Smooth muscle cell of the brain vasculature (primary cell): Measurements from ENCODE around the gene SNRPA1.
"Not testable (repeated sequence)": the region's sequence is repeated elsewhere in the genome, so short reads cannot be mapped to it uniquely, and the experiment has no call there.

ENCODE experiments used
- DNase-seq: peaks from one replicate; pipeline ENCODE4 v3.0.0-alpha.2; 2012; ENCODE audit warnings: low read depth, low spot score

SNRPA1 gene

GRCh38 chr15:101294731-101295606 is at the start of gene SNRPA1:
Gene SNRPA1 (minus strand): TSS chr15:101295248. CDS start chr15:101295178, 70 bp downstream.
- DNase-seq, result peak; percentile 86

DNA sequence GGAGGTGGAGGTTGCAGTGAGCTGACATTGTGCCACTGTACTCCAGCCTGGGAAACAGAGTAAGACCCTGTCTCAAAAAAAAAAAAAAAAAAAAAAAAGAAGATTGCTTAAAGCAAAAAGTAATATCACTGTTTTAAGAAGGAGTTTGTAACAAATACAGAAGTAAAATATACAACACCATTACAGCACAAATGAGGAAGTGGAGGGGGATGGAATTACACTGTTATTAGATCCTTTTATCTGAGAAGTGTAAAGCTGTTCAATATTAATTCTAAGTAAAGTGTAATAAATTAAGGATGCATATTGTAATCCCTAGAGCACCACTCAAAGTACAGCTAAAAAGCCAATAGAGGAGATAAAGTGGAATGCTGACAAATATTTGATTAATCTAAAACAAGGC is 47.0 kb upstream of the SNRPA1 start:
- no peak for DNase-seq

GRCh38 chr15:101338502-101339057 is 43.5 kb upstream of the SNRPA1 start:
- DNase-seq, result no peak

DNA sequence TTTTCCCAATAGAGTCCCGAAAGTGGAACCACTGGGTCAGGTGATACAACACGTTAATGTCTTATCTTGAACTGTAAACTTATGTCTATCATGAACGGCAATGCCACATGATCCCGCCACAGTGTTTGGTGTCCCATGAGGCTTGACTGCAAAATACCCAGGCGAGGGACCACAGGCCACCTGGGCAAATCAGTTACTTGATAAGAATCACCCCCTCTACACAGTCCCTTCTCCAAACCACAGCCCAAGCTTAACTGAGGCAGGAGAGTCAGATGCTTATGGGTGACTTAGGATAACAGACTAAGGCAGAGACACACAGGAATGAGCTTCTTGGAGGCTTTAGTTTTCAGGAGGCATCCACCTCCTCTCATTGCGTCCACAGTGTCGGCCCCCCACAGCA is 42.9 kb upstream of the SNRPA1 start:
- no peak for DNase-seq

DNA sequence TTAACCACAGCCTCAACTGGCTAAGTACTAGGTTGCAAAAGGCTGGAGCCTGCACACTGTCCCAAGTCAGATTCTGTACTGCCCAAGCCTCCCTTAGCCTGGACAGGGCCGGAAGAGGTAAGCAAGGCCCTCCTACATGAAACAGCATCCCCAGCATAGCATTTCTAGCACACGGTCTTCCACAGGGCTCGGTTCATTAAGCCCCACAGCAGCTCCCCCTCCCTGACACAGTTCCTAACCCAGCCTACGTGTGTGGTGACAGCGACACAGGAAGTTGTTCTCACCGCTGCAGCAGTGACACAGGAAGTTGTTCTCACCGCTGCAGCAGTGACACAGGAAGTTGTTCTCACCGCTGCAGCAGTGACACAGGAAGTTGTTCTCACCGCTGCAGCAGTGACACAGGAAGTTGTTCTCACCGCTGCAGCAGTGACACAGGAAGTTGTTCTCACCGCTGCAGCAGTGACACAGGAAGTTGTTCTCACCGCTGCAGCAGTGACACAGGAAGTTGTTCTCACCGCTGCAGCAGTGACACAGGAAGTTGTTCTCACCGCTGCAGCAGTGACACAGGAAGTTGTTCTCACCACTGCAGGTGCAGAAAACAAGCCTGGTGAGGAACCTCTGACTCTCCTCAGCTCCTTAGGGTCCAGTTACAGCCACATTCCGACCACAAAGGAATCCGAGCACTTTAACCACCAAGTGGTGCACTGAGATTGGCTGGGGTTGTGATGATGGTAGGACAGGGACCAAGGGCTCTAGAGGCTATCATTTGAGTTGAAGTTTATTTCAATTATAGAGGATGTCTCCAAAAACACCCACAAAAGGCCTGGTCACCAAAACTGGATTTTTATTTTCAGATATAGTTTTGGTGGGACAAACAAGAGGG is 39.1 kb upstream of the SNRPA1 start:
- DNase-seq, result not testable (repeated sequence)

DNA sequence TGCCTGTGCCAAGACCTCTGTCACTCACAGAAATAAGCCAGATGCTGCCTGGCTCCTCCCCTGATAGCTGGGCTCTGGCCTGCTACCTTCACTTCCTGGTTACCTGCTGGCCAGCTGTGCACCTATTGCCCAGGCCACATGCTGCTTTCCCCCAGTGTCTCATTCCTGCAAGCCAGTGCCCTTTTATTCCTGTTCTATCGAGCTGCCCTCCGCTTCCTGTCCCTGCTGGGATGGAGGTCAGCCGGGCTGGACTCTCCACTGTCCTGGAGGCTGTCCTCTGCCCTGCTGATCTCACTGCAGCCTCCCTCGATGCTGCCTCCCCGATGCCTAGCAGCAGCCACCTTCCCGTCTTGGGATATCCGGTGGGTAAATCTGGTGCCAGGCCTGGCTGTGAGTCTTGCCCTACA is 37.0 kb upstream of the SNRPA1 start:
- DNase-seq, result no peak

- DNase-seq, result no peak
These were observed 34.9 kb upstream of the SNRPA1 start for GRCh38 chr15:101329867-101330380.

DNA sequence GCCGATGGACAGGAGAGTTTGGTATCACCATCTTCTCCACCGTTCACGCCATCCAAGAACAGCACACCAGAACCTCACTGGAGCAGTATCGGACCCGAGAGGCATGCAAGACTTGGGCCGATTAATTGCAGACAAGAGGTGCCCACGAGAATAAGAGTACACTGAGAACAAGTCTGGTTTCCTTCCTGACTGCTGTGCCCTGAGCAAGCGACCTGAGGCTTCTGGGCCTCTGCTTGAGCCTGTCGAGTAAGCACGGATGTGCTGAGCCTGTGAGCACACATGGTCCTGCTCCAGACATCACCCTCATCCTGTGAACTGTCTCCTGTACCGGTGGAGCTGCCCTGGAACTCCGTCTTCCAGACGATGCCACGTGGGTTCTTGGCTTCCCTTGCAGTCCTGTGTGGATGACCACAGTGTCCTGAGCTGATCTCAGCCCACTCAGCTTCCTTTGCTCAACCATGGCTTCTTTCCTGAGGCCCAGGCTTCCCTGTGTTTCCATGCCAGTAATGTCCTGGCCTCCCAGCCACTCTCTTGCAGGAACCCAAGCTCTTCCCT is 34.3 kb upstream of the SNRPA1 start:
- DNase-seq, result no peak

DNA sequence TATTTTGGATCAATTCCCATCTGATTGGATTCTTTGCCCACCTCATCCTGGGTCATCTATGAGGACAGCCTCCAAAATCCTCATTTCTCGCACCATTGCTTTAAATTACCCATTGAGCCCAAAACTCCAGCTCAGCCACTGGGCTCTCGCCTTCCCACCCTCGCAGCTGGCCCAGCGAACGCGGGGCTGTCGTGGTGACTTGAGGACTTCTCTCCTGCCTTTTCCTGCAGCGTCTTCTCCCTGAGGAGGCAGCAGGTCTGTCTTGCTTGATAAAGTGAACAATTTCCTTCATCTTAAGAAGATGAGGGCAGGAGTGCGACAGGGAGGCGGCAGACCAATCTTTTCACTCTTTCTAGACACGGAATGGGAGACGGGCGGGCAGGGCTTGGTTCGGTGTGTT is 33.0 kb upstream of the SNRPA1 start:
- no peak for DNase-seq

DNA sequence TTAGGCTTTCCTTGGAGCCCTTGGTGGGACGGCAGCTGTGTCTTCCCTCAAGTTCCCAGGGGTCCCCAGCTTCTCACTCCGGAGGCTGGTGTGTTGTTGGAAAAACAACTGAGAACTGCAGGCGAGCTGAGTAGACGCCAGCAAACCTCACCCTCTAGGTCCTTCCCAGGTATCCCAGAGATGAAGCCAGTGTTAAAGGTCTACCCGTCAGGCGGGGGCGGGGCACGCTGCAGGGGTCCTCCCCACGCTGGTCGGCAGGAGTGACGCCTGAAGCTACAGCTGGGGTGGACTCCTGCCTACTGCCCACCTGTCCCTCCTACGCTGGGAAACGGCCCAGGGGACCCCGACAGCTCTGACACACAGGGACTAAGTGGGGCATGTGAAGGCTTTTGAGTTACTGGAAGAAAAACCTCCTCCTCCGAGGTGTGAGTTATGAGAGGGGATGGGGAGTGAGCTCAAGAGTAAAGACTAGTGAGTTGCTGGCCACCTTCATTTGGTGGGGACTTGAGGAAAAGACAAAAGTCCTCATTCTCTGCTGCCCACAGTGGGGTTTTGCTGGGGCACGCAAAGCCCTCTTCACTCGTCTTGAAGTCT is 32.2 kb upstream of the SNRPA1 start:
- no peak for DNase-seq

- DNase-seq, result no peak
These were observed 31.6 kb upstream of the SNRPA1 start for GRCh38 chr15:101326462-101327146.

- DNase-seq, result no peak
These were observed 30.9 kb upstream of the SNRPA1 start for GRCh38 chr15:101326026-101326315.

DNA sequence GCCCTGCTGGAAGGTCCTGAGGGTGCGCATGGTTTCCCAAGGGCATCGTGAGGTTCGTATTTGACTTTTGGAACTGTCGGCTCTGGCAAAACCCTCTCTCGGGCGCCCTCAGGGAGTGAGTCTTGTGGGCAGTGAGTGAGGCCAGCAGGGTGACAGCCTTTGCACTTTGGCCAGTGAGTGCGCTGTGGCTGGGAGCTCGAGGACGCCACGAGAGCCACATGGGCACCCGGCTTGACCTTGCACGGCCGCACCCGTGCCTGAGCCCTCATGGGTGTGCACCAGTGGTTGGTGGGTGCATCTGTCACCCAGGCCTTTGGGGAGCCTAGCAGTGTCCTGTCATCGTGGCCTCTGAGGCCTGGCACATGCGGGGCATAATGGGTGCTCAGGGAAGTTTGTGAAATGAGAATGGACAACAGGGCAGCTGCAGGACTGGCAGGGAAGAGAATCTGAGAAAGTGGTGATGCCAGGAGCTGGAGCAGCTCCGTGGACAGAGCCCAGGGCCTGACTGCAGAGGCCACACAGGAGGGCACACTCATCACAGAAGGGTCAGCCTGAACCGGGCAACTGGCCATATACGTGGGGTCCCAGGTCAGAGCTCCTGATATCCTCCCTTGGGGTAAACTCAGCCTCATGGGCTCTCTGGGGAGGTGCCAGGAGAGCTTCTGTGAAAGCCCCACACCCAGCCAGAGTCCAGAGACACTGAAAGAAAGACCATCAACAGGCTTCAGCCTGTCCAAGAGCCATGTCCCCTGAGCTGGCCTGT is 30.4 kb upstream of the SNRPA1 start:
- DNase-seq, result no peak

DNA sequence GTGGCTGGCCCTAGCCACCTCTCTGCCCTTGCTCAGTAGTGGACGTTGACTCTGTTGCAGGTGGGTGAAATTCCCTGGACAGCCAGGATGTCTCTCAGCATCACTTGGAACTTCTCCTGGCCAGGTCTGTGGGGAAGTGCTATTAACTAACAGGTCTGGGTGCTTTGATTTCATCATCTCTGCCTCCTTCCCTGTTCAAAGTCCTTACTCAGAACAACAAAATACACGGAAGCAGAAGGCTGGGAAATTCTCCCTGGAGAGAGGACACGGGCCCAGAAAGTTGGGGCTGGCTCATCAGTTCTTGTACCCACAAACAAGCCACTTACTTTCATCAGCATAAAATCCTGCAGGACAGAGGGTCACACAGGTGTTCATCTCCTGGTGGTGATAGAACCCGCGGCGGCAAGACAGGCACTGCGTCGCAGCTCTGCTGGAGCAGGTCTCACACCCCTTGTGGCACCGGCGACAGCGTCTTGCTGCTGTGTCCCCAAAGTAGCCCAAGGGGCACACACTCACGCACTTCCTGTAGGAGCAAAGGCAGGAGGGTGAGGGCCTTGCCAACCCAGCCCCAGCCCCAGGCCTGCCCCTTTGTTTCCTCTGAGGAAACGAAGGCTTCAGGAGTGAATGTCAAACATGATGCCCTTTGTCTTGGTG is 29.6 kb upstream of the SNRPA1 start:
- no peak for DNase-seq

DNA sequence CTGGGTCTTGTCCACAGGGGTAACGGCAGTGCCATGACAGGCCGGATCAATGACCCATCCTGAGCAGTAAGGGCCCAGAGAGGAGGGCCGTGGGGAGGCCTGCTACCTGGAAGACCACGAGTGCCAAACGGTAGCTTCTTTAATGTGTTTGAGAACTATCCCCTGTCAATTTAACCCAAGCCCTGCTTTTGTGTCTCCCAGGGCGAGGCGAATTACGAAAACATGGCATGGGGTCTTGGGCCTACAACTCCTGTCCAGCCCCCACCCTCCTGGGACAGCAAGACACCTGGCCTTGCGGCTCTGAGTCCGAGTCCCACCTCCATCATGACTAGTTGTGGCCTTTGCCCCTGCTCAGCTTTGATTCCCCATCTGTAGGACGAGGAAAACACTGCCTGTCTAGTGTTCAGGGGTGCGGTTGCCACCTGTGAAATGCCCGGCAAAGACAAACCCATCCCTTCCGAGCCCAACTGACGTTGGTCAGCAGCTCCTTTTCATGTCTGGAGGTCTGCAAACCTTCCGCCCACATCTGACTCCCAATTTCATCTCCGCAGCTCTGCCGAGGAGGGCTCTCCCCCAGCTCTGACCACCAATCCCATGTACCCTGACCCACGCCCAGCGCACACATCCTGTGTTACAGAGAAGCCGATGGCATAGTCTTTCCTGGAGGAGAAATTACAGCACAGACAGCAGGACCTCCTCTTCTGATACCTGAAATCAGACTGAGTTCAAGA is 28.9 kb upstream of the SNRPA1 start:
- no peak for DNase-seq

GRCh38 chr15:101322854-101323477 is 27.9 kb upstream of the SNRPA1 start:
- no peak for DNase-seq

DNA sequence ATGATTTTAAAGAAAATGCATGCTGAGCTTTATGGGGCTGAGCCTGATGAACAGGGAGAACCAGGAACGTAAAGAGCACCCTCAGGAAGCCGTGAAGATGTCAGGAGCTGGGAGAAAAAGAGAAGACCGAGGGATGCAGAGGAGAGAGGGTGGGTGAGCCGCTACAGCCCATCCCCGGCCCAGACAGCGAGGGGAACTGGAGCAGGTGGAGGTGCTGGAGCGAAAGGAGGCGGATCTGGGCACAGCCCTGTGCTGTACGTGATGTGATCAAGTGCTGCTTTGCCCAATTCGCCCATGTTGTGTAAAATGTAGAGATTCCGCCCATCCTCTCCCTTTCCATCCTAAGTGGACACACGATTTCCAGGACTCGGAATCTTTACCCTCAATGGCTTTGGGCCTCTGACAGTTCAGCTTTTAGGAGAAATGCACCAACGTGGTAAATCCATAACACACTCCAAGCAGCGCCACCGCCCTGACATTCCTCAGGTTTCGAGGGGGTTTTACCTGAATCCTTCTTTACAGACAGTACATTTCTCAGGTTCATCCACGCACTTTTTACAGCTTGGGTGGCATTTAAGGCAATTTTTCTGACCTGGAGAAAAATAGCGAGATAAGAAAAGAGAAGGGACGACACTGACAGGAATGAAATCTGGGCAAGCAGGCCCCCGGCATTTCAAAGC is 27.1 kb upstream of the SNRPA1 start:
- DNase-seq, result no peak

DNA sequence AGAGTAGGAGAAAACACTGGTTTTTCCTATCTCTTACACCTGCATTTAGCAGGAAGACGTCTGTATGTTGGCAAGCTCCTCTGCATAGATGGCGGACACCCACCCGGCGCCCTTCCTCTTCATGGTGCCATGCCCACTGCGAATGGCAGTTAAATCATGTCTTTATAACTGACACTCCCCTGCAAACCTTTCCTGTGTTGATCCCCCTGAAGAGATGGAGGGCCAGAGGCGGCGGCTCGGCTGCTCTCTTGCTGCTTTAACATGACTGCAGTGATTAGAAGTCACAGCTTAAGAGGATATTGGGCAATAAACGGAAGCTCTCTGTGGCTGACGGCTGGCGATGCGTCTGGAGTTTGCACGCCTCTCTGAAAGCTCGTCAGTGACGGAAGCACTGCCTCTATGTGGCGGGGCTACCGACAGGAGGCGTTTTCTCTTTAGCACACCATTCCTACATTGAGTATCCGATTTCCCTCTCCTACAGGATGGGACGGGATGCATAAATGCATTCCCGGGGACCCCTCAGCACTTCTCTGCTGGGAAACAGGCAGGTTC is 25.5 kb upstream of the SNRPA1 start:
- no peak for DNase-seq
